Smooth muscle cell (in vitro differentiated cells): ENCODE measurements around the gene HOXB3. TPM values are rescaled to one million over a fixed set of nuclear protein-coding genes. Genes with fewer than 3 reads are reported as not detected.

Experiments used
- DNase-seq: peaks from one replicate; lab custom pipeline; 2025; ENCODE audit not compliant: unreplicated experiment; lab: John Stamatoyannopoulos, UW
- H2AFZ ChIP-seq: fragments of 200-600 bp; sonication (generic); 2 replicates; pipeline ENCODE4 v1.6.0; 2016; ENCODE audit warnings: antibody characterized with exemption, low read depth, mild to moderate bottlenecking
- H3F3A ChIP-seq: fragments of 200-600 bp; sonication (generic); 2 replicates; pipeline ENCODE4 v1.6.0; 2017; ENCODE audit warnings: antibody characterized with exemption, low read depth
- H3K27ac ChIP-seq: fragments of 200-600 bp; sonication (generic); 2 replicates; pipeline ENCODE4 v1.5.1; 2016; ENCODE audit warnings: low read depth, mild to moderate bottlenecking
- H3K27me3 ChIP-seq: fragments of 200-600 bp; sonication (generic); 2 replicates; pipeline ENCODE4 v1.6.1; 2016; ENCODE audit warnings: low read depth, mild to moderate bottlenecking
- H3K36me3 ChIP-seq: fragments of 200-600 bp; sonication (generic); 2 replicates; pipeline ENCODE4 v1.5.1; 2016; ENCODE audit warnings: low read depth
- H3K4me1 ChIP-seq: fragments of 200-600 bp; sonication (generic); 2 replicates; pipeline ENCODE4 v1.5.1; 2016; ENCODE audit warnings: low read depth
- H3K4me2 ChIP-seq: fragments of 200-600 bp; sonication (generic); 2 replicates; pipeline ENCODE4 v1.6.0; 2016; ENCODE audit warnings: mild to moderate bottlenecking
- H3K4me3 ChIP-seq: fragments of 200-600 bp; sonication (generic); 2 replicates; pipeline ENCODE4 v1.5.1; 2016; ENCODE audit warnings: mild to moderate bottlenecking
- H3K79me2 ChIP-seq: fragments of 200-600 bp; sonication (generic); 2 replicates; pipeline ENCODE4 v1.6.0; 2016; ENCODE audit warnings: low read depth, mild to moderate bottlenecking
- H3K9ac ChIP-seq: fragments of 200-600 bp; sonication (generic); 2 replicates; pipeline ENCODE4 v1.6.0; 2016; ENCODE audit warnings: low read depth
- H3K9me3 ChIP-seq: fragments of 200-600 bp; sonication (generic); replicated peaks from 2 replicates; pipeline ENCODE4 v1.5.1; 2016; ENCODE audit warnings: low read depth
- H4K20me1 ChIP-seq: fragments of 200-600 bp; sonication (generic); 2 replicates; pipeline ENCODE4 v1.6.0; 2016; ENCODE audit warnings: low read depth
- CTCF ChIP-seq: fragments of 200-600 bp; sonication (generic); IDR thresholded peaks from 2 replicates; pipeline ENCODE4 v1.5.1; 2017; ENCODE audit warnings: borderline replicate concordance, mild to moderate bottlenecking, antibody characterized with exemption; ENCODE audit not compliant: insufficient read depth, poor library complexity, severe bottlenecking
- WGBS: methylation state at CpG from one replicate; pipeline ENCODE4 v1.1.7; 2016; ENCODE audit warnings: low lambda C conversion rate; 5-methylcytosine and 5-hydroxymethylcytosine counted together
- polyA plus RNA-seq: library from polyadenylated mRNA; unstranded; fragments of >200 nt; fragmentation: Nextera tagmentation; extraction: Ambion mirVana; gene quantifications from 2 replicates; pipeline ENCODE4 v1.2.1, GENCODE V29; 2016
- total RNA-seq: library from RNA; depleted of rRNA; stranded (reverse); fragments of >200 nt; gene quantifications from 2 replicates; pipeline ENCODE4 v1.2.3, GENCODE V29; 2014

Gene HOXB3
- total and polyA plus RNA-seq, 2 experiments from 2014 or later, result 2.8 to 5.1 TPM

GRCh38 chr17:48562934-48563333 lies 27.1 kb downstream of the HOXB3 start:
- Histone ChIP-seq H3K27ac (no peak overlapping the region), H3K4me3 (no peak overlapping the region), H3K9ac (no peak overlapping the region), H3F3A (no peaks in the 10 kb centered on the region), H3K4me2 (no peak overlapping the region), H3K4me1 (peaks cover 6% of the 10 kb centered on the region), H2AFZ (no peak overlapping the region), H4K20me1 (peaks cover 100% of the 10 kb centered on the region), H3K27me3 (peaks cover 91% of the 10 kb centered on the region), H3K79me2 (peaks cover 26% of the 10 kb centered on the region), H3K9me3 (no peaks in the 10 kb centered on the region), H3K36me3 (no peaks in the 10 kb centered on the region)
- DNase-seq, result no peak
- no peak for TF ChIP-seq CTCF
- WGBS, result 73% methylated on average over 5 of the region's 5 CpGs

GRCh38 chr17:48561884-48562810 lies 27.9 kb downstream of the HOXB3 start:
- H3F3A ChIP-seq, result no peaks in the 10 kb centered on the region
- peaks cover 19% of the 10 kb centered on the region for H3K79me2 ChIP-seq
- no peak overlapping the region for H2AFZ ChIP-seq
- WGBS, result 74% methylated on average over 15 of the region's 15 CpGs
- peaks cover 6% of the 10 kb centered on the region for H3K4me1 ChIP-seq
- TF ChIP-seq CTCF, result peak; percentile 34
- H3K27ac ChIP-seq, result no peak overlapping the region
- H3K27me3 ChIP-seq, result peaks cover 83% of the 10 kb centered on the region
- H3K4me3 ChIP-seq, result no peak overlapping the region
- no peaks in the 10 kb centered on the region for H3K9me3 ChIP-seq
- no peak overlapping the region for H3K9ac ChIP-seq
- no peak overlapping the region for H3K4me2 ChIP-seq
- H3K36me3 ChIP-seq, result no peaks in the 10 kb centered on the region
- H4K20me1 ChIP-seq, result peaks cover 100% of the 10 kb centered on the region
- no peak for DNase-seq

- H3K4me3 ChIP-seq, result no peak overlapping the region
- H3K36me3 ChIP-seq, result no peaks in the 10 kb centered on the region
- no peaks in the 10 kb centered on the region for H3K9me3 ChIP-seq
- no peak for TF ChIP-seq CTCF
- no peak for DNase-seq
- H4K20me1 ChIP-seq, result peaks cover 99% of the 10 kb centered on the region
- no peak overlapping the region for H2AFZ ChIP-seq
- H3K4me2 ChIP-seq, result no peak overlapping the region
- peaks cover 6% of the 10 kb centered on the region for H3K4me1 ChIP-seq
- H3K9ac ChIP-seq, result no peak overlapping the region
- no peak overlapping the region for H3K27ac ChIP-seq
- peaks cover 72% of the 10 kb centered on the region for H3K27me3 ChIP-seq
- H3K79me2 ChIP-seq, result peaks cover 18% of the 10 kb centered on the region
- WGBS, result 68% methylated on average over 14 of the region's 14 CpGs
- no peaks in the 10 kb centered on the region for H3F3A ChIP-seq
These were observed 29.9 kb downstream of the HOXB3 start for GRCh38 chr17:48559840-48560817.
